ENCODE results near the gene RAPGEF2.
"Not testable (repeated sequence)": the region's sequence is repeated elsewhere in the genome, so short reads cannot be mapped to it uniquely, and the experiment has no call there.

The RAPGEF2 gene

DNA sequence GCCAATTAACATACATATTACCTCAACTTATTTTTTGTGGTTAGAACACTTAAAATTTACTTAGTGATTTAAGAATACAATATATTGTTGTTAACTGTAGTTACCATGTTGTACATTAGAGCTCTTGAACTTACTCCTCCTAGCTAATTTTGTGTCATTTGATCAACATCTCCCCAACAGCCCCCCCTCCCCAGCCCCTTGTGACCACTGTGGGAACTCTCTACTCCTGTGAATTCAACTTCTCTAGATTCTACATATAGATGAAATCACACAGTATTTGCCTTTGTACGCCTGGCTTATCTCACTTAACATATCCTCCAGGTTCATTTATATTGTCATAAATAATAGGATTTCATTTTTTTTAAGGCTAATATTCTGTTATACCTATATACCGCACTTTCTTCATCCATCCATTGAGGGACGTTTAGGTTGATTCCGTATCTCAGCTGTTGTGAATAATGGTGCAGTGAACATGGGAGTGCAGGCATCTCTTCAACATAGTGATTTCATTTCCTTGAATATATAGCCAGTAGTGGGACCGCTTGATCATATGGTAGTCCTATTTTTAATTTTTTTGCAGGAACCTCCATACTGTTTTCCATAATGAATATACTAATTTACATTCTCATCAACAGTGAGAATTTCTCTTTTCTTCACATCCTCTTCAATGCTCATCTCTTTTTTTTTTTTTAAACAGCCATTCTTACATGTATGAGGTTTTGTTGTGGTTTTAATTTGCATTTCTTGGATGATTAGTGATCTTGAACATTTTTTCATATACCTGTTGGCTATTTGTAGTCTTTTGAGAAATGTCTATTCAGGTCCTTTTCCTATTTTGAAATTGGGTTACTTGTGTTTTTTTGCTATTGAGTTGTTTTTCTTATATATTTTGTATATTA is 66.8 kb downstream of the RAPGEF2 start:
- no peak for DNase-seq

DNA sequence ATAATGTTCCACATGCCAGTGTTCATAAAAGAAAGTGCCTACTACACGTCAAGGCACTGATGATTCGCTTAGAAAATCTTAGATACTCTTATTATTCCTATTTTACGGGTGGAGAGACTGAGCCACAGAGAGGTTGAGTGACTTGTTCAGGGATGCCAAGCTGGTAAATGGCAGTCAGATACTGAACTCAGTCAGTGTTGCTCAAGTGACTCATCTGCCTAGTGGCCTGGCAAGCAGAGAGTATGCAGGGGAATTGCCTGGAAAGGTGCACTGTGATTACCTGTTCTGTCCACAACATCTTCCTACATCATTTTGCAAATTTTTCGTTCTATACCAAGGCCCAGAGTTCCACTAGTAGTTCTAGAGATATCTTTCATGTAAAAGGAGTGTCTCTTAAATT is 68.4 kb downstream of the RAPGEF2 start:
- no peak for DNase-seq

GRCh38 chr4:159173886-159174285 is 71.0 kb downstream of the RAPGEF2 start:
- DNase-seq = no peak

- DNase-seq = no peak
These were observed 71.8 kb downstream of the RAPGEF2 start for GRCh38 chr4:159174645-159175084.

GRCh38 chr4:159175085-159175988 is 72.5 kb downstream of the RAPGEF2 start:
- DNase-seq = peak; percentile 76

DNA sequence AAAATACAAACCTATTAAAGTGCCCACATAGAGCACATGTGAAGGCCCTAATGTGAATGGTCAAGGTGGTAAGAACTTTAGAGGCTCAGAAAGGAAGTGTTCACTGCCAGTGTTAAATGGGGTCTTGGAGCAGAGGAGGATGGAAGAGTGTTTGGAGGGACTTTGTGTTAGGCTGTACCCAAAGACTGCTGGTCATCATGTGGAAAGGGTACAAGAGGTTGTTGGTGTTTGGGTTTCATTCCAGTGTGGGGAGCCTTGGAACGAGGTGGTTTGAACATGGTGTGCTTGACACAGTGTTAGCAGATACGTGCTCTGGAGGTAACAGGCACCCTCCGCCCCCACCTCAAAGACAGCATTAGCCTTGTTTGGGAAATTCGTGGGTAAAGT is 73.1 kb downstream of the RAPGEF2 start:
- DNase-seq = no peak

DNA sequence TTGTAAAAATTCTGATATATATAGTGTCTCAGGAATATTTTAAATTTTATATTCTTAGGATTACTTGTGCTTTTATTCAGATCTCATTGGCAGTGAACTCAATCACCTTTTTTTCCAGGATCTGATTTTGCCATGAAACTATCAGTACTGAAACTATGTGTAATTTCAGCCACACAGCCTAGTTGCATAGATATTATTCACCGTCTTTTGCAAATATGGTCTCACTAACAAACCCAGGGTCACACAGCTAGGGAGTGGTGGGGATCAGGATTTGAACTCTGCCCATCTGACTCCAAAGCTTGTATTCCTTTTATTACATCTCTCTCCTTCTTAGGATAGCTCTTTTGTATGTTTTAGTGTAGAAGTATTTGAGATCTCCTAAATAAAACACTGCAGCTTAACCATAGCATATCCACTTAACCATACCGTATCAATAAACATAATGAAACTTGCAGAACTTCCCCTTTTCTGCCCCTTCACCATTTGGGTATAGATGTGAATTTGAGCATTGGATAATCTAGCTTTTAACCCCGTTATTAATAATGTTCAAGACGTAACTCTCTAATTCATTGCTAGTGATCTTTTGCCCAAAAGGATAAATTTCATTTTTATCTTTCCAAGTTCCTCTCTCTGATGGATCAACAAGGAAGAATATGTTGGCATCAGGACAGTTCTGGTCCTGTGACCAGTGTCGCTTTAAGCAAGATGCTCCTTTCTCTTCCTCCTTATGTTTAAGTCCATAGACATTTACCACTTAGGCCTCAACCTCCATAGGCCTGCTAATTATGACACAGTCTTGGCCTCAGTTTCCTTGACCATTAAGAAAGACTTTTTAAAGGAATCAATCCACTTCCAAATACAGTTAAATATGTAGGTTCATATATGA is 74.6 kb downstream of the RAPGEF2 start:
- DNase-seq = no peak

DNA sequence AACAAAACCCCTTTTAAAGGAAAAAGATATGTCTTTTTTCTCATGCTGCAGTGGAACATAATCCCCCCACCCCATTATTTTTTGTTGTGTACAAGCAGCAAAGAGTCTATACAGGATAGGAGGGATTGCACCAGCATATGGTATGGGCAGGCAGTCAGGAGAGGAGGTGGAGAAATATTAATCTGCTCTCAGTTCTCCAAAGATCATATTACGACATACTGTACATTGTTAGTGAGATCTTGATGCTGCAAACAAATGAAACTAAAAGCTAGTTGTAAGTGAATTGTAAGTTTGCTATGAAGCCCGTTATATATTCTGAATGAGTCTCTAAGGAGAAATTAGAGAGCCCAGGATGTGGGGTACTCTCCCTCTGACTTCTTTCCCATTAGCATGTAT is 75.3 kb downstream of the RAPGEF2 start:
- DNase-seq = no peak

DNA sequence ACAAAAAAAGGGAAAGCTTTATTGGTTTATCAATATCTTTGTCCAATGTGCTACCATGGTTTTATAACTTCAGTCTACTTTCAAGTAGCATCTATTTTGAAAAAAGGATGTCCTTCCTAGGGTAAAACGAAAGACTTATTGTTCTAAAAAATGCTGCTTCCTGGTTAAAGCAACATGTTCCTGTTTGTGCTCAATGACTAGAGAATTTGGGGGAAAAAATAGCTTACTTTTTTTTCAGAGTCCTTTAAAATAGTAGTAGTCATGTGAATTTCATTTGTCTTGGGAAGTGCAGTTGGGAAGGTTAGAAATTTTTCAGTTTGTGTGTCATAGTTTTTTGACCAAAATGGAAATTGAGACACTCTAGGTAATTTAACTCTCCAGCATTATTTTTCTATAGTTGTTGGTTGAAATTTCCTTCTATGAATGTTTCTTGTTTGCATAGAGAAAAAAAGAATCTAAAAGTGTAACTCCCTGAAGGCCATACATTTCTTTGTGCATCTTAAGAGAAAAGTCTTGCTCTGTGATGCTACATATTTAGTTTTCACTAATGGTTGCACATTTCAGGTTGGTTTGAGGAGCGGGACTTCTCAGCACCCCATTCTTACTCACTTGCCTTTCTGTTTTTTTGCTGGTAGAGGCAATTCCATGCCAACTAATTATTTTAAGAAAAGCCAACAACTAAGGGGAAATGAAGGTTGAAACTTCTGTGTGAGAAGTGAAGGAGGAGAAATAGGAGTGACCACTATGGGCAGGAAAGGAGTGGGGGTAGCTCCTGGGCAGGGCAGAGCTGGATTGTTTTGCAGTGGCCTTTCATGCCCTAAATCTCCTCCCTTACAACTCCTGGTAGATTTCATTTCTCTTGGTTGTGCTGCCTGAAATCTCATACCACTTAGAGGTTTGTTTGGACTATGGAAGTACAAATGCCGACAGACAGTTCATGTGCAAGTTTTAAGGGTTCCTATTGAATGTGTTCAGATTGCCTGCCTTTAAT is 76.4 kb downstream of the RAPGEF2 start:
- DNase-seq = no peak

DNA sequence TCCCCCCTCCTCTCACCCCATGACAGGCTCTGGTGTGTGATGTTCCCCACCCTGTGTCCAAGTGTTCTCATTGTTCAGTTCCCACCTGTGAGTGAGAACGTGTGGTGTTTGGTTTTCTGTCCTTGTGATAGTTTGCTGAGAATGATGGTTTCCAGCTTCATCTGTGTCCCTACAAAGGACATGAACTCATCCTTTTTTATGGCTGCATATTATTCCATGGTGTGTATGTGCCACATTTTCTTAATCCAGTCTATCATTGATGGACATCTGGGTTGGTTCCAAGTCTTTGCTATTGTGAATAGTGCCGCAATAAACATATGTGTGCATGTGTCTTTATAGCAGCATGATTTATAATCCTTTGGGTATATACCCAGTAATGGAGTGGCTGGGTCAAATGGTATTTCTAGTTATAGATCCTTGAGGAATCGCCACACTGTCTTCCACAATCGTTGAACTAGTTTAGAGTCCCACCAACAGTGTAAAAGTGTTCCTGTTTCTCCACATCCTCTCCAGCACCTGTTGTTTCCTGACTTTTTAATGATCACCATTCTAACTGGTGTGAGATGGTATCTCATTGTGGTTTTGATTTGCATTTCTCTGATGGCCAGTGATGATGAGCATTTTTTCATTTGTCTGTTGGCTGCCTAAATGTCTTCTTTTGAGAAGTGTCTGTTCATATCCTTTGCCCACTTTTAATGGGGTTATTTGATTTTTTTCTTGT is 81.2 kb downstream of the RAPGEF2 start:
- DNase-seq = not testable (repeated sequence)

- DNase-seq = no peak
These were observed 82.7 kb downstream of the RAPGEF2 start for GRCh38 chr4:159185591-159186023.

DNA sequence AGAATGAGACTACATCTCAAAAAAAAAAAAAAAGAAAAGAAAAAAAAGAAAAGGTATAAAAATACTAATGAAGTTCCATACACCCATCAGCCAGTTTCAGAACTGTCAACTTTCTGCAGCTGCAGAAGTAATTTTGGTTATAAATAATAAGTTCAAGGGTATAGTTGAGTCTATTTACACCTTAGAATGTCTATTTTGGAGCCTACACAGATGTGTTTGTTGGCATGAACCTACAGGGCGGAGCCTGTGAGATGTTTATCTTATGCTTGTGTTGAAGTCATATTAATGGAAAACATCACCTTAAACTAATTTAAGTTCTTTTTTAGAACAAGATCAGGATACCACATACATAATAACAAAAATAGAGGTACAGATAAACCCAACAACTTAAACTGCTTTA is 85.8 kb downstream of the RAPGEF2 start:
- DNase-seq = no peak

GRCh38 chr4:159190651-159191050 is 87.8 kb downstream of the RAPGEF2 start:
- DNase-seq = no peak

DNA sequence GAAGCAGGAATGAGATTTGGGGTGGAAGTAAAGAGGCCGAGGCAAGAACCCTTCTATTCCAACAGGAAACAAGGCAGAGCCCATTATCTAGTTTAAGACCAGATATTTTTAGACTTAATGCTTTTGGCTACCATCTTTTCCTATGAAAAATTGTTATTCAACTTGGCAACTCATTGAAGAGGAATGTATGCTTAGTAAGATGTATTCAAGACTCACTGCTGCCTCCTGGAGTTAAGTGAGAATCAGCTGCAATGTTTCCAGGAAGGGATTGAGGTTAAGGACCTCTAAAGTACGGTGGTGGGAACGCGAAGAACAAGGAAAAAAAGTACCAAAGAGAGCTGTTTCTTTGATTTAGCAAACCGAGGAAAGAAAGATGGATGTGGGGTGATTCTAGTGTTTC is 89.1 kb downstream of the RAPGEF2 start:
- no peak for DNase-seq

DNA sequence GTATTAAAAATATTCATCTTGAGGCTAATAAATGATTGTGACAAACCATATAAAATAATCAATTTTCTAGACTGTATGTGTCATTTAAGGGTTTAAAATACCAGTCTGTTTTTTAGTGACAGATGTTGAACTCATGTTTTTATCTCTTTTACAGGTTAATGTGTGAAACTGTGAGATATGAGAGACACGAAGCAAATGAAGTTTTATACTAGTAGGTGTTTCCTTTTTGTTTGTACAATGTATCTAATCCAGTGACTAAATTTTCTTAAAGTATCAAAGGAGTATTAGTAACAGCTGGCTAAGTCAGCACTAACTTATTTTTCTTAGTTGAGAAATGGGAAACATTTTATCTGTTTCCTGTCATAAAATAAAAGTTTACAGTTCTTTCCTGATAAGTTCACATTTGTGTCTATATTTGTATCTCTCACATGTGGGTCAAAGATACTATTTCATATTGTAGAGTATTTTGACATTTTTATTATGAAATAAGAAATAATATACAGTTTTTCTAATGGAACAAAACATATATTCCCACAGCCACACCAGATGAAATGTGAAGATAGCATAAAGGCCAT is 90.3 kb downstream of the RAPGEF2 start:
- no peak for DNase-seq

DNA sequence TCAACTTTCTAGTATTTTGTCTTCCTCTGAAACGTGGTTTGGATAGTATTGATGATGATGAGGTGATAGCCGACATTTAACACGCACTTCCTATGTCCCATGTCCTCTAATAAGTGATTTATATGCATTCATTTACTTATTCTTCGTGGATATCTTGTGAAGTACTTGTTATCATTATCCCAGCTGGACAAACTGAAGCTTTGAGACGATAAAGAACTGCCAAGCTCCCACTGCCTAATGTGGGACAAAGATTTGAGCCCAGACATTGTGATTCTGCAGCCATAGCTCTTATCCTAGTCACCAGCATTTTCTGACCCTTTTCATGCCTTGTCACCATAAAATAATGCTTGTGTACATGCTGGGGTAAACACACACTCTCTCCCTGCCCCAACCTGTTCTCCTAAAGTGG is 92.5 kb downstream of the RAPGEF2 start:
- DNase-seq = no peak

DNA sequence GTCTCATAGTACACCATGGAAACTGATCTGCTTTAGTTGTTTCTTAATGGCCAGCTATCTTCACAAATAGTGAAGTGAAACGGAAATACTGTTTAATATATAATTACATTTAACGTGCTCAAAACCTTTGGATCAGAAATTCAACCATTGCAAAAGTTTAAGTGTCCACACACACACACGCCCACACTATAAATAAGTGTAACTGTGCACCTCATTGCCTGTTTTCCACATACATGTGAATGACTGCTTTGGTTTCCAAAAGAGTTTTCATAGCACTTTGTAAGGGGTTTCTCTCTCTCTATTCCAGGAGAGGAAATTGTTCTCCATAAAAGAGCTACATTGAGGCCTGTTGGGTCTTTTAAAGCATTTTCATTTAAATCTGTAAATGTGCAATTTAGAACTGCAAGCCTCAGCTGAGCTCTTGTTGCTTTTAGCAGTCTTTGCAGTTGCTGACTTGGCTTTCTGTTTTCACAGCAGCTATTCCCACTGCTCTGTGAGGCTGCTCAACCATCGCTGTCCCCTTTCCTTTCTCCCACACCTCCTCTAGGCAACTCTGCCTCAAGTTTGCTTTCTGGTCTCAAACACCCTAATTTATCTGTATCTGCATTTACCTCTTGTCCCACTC is 94.5 kb downstream of the RAPGEF2 start:
- DNase-seq = no peak

GRCh38 chr4:159197885-159198269 is 95.0 kb downstream of the RAPGEF2 start:
- no peak for DNase-seq

GRCh38 chr4:159199826-159200225 is 96.9 kb downstream of the RAPGEF2 start:
- no peak for DNase-seq

DNA sequence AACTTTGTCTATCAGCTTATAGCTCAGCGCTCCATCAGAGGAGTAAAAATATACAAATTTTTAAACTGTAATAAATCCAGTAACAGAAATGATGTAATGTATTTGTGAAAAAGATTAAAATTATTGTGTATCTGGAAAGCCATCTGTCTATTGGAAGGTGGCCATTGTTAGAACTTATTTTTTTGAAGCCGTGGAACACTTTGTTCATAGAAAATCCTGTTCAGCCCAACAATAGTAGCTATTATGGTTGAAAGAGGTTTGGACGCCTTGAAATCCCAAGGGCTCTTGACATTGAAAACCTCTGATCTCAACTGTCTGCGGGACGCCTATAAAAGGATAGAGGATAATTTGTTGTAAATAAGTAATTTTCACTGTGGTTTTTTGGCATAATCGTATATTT is 98.3 kb downstream of the RAPGEF2 start:
- no peak for DNase-seq
